Osteocyte (in vitro differentiated cells): ENCODE results near the gene SHANK3. TPM values are rescaled to one million over a fixed set of nuclear protein-coding genes. Genes with fewer than 3 reads are reported as not detected.
A peak's percentile ranks its signal among the peaks of the same experiment; 100 is the strongest.
"Not testable (repeated sequence)": the region's sequence is repeated elsewhere in the genome, so short reads cannot be mapped to it uniquely, and the experiment has no call there.

Source experiments
- DNase-seq: peaks from one replicate; pipeline ENCODE4 v3.0.0; 2021; ENCODE audit warnings: mixed read lengths; ENCODE audit not compliant: unreplicated experiment; ENCODE audit errors: extremely low spot score
- H3K27ac Mint-ChIP-seq: one replicate; pipeline ENCODE4 v1.8.0; 2021; ENCODE audit warnings: mild to moderate bottlenecking, mixed read lengths; ENCODE audit not compliant: unreplicated experiment
- H3K27me3 Mint-ChIP-seq: one replicate; pipeline ENCODE4 v1.8.0; 2021; ENCODE audit warnings: mixed read lengths; ENCODE audit not compliant: unreplicated experiment
- H3K36me3 Mint-ChIP-seq: one replicate; pipeline ENCODE4 v1.8.0; 2021; ENCODE audit warnings: mixed read lengths; ENCODE audit not compliant: unreplicated experiment
- H3K4me1 Mint-ChIP-seq: one replicate; pipeline ENCODE4 v1.8.0; 2021; ENCODE audit warnings: mixed read lengths; ENCODE audit not compliant: unreplicated experiment
- H3K4me3 Mint-ChIP-seq: one replicate; pipeline ENCODE4 v1.8.0; 2021; ENCODE audit warnings: mild to moderate bottlenecking, moderate library complexity, mixed read lengths; ENCODE audit not compliant: unreplicated experiment
- H3K9me3 Mint-ChIP-seq: one replicate; pipeline ENCODE4 v1.8.0; 2021; ENCODE audit warnings: mixed read lengths; ENCODE audit not compliant: unreplicated experiment
- CTCF ChIP-seq: fragments of 200-600 bp; sonication (generic); IDR thresholded peaks from 2 replicates; pipeline ENCODE4 v1.5.0; 2021; ENCODE audit warnings: antibody characterized with exemption, mild to moderate bottlenecking, moderate library complexity
- total RNA-seq: library from RNA; stranded (reverse); gene quantifications from 2 replicates; pipeline ENCODE4 v1.2.1, GENCODE V29; 2021

SHANK3 gene
- total RNA-seq, 1 donor from 2014 or later: 4.7 TPM

DNA sequence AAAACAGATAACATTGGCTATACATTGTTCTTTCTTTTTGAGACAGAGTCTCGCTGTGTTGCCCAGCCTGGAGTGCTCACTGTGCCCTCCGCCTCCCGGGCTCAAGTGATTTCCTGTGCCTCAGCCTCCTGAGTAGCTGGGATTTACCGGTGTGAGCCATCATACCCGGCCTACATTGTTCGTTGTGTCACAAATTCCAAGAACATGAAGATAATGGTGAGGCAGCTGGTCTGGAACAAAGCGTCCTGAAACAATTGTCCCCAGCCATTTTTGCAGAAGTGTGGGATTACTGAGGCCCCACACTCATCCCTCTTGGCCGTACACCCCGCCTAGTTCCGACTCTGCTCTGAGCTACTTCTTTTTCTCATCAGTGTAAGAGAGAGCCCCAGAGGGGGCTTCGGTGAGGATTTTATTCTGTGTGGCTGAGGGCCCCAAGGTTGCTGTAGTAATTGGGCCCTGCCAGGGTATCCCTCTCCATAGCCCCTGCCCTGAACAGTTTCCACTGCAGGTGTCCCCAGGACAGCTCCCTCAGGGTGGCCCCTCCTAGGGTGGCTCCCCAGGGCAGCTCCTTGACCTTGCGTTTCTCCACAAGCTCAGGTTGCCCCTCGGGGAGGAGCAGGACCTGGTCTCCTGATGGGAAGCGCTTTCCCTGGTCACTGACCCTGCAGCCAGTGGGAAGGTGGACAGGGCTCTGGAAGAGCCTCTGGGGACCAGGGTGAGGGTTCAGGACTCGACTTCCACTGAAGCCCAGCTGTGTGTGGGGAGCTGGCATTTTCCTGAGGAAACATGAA, 31.6 kb upstream of the SHANK3 start:
- H3K4me3 Mint-ChIP-seq: no peak overlapping the region
- peaks cover 12% of the 10 kb centered on the region for H3K4me1 Mint-ChIP-seq
- H3K27ac Mint-ChIP-seq: no peak overlapping the region
- no peaks in the 10 kb centered on the region for H3K36me3 Mint-ChIP-seq
- no peak for DNase-seq
- H3K27me3 Mint-ChIP-seq: no peaks in the 10 kb centered on the region
- H3K9me3 Mint-ChIP-seq: no peaks in the 10 kb centered on the region
- TF ChIP-seq CTCF: no peak

GRCh38 chr22:50641696-50642607, 30.7 kb upstream of the SHANK3 start:
- TF ChIP-seq CTCF: peak; percentile 50
- H3K27me3 Mint-ChIP-seq: no peaks in the 10 kb centered on the region
- no peak overlapping the region for H3K27ac Mint-ChIP-seq
- H3K4me3 Mint-ChIP-seq: peak overlapping the region; percentile 14
- H3K9me3 Mint-ChIP-seq: no peaks in the 10 kb centered on the region
- no peaks in the 10 kb centered on the region for H3K36me3 Mint-ChIP-seq
- peaks cover 12% of the 10 kb centered on the region for H3K4me1 Mint-ChIP-seq
- no peak for DNase-seq

GRCh38 chr22:50643021-50643820, 29.4 kb upstream of the SHANK3 start:
- H3K36me3 Mint-ChIP-seq, H3K27me3 Mint-ChIP-seq, H3K9me3 Mint-ChIP-seq, H3K4me3 Mint-ChIP-seq, H3K27ac Mint-ChIP-seq, DNase-seq: not testable (repeated sequence)
- H3K4me1 Mint-ChIP-seq: peaks cover 12% of the 10 kb centered on the region

- H3K4me1 Mint-ChIP-seq: peaks cover 12% of the 10 kb centered on the region
- H3K27ac Mint-ChIP-seq, H3K27me3 Mint-ChIP-seq, DNase-seq, H3K36me3 Mint-ChIP-seq, H3K4me3 Mint-ChIP-seq, H3K9me3 Mint-ChIP-seq: not testable (repeated sequence)
Measured at GRCh38 chr22:50643821-50644101, 28.9 kb upstream of the SHANK3 start.

DNA sequence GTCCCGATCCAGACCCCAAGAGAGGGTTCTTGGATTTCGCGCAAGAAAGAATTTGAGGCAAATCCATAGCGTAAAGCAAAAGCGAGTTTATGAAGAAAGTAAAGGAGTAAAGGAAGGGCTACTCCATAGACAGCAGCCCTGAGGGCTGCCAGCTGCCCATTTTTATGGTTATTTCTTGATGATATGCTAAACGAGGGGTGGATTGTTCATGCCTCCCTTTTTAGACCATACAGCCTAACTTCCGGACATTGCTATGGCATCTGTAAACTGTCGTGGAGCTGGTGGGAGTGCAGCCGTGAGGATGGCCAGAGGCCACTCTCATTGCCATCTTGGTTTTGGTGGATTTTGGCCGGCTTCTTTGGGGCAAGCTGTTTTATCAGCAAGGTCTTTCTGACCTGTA, 19.4 kb upstream of the SHANK3 start:
- Mint-ChIP-seq H3K4me1 (peaks cover 14% of the 10 kb centered on the region), H3K27ac (no peak overlapping the region), H3K9me3 (peaks cover 9% of the 10 kb centered on the region), H3K4me3 (no peak overlapping the region), H3K27me3 (peaks cover 6% of the 10 kb centered on the region), H3K36me3 (no peaks in the 10 kb centered on the region)
- no peak for TF ChIP-seq CTCF
- DNase-seq: no peak

DNA sequence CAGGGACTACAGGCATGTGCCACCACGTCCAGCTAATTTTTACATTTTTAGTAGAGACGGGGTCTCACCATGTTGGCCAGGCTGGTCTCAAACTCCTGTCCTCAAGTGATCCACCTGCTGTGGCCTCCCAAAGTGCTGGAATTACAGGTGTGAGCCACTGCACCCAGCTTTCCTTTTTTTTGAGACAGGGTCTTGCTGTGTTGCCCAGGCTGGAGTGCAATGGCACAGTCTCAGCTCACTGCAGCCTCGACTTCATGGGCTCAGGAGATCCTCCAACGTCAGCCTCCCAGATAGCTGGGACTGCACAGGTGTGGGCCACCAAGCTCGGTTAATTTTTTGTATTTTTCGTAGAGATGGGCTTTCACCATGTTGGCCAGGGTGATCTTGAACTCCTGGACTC, 18.0 kb upstream of the SHANK3 start:
- not testable (repeated sequence) for H3K27me3 Mint-ChIP-seq, DNase-seq, H3K36me3 Mint-ChIP-seq, H3K4me3 Mint-ChIP-seq, H3K9me3 Mint-ChIP-seq, H3K27ac Mint-ChIP-seq
- peaks cover 19% of the 10 kb centered on the region for H3K4me1 Mint-ChIP-seq
